Ureter (tissue), 1 donor: Measurements from ENCODE around the gene HSPH1. TPM values are rescaled to one million over a fixed set of nuclear protein-coding genes. Genes with fewer than 3 reads are reported as not detected.
"Not testable (repeated sequence)": the region's sequence is repeated elsewhere in the genome, so short reads cannot be mapped to it uniquely, and the experiment has no call there.

ENCODE experiments used
- DNase-seq: peaks from one replicate; pipeline ENCODE4 v3.0.0-alpha.2; 2020; ENCODE audit warnings: low spot score
- total RNA-seq: library from RNA; stranded (reverse); gene quantifications from one replicate; pipeline ENCODE4 v1.2.4, GENCODE V29; 2023
- donor health status: DM: yes; HTN: yes; CAD: no.

Gene HSPH1
- total RNA-seq, 1 donor from 2014 or later, result 80.3 TPM

DNA sequence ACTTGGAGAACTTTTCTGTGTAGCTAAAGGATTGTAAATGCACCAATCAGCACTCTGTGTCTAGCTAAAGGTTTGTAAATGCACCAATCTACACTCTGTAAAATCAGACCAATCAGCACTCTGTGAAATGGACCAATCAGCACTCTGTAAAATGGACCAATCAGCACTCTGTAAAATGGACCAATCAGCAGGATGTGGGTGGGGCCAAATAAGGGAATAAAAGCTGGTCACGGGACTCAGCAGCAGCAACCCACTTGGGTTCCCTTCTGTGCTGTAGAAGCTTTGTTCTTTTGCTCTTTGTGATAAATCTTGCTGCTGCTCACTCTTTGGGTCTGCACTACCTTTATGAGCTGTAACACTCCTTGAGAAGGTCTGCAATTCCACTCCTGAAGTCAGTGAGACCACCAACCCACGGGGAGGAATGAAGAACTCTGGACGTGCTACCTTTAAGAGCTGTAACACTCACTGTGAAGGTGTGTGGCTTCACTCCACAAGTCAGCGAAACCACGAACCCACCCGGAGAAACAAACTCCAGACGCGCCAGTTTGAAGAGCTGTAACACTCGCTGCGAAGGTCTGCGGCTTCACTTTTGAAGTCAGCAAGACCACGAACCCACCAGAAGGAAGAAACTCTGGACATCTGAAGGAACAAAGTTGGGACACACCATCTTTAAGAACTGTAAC lies 16.2 kb upstream of the HSPH1 start:
- DNase-seq, result not testable (repeated sequence)

- DNase-seq, result no peak
Measured at GRCh38 chr13:31175847-31176532, 14.3 kb upstream of the HSPH1 start.

GRCh38 chr13:31174018-31174417 lies 12.3 kb upstream of the HSPH1 start:
- no peak for DNase-seq

DNA sequence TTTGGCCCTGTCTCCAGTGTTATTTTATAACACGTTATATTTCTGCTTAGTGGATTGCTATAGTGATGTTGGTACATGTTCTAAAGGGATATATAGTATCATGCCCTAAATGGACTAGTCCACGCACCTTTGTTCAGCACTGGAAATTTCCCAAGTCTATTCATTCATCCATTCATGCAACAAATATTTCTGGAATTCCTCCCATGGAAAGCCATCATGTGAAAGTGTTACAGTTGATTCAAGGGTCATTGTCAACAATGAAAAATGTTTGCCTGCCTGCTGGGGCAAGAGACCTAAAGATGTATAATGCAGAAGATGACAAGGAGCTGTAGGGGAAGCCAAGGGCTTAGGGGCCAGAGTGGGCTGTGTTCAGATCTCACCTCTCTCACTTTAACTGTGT lies 10.8 kb upstream of the HSPH1 start:
- DNase-seq, result no peak

GRCh38 chr13:31172001-31172400 lies 10.3 kb upstream of the HSPH1 start:
- DNase-seq, result no peak

DNA sequence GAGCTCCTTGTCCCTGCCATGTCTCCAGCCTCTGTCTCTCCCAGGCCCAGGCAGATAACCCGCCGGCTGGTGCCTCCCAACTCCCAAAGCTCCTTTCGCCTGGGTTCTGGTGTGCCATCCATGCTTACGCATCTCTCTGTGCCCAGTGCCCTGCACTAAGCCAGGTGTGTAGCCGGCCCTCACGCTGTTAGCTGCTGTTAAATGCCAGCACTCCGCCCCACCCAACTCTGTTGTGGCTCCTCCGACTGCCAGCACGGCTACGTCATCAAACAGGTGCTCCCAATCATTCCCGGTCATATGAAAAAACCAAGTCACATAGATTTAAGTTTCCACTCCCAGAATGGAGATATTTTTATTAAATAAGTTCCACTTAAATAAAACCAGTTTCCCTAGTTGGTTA lies 7.0 kb upstream of the HSPH1 start:
- DNase-seq, result no peak

GRCh38 chr13:31168166-31168565 lies 6.5 kb upstream of the HSPH1 start:
- DNase-seq, result no peak

DNA sequence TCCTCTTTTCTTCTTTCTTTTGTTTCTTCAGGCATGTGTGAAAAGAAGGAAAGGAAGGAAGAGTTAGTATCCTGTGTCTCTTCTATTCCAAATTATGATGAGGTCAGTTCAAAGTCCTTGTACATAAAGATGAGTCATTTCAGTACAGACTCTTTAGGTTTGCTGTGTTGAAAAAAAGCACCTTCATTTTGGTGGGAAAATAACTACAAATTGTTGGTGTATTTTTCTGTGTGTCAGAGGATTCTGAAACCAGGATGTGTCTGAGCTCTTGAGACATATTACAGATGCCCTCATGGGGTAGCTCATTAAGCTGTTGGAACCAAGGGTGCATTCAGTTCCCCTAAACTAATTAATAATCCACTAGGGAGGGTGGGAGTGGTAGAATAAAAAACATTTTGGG lies 5.8 kb upstream of the HSPH1 start:
- DNase-seq, result no peak

DNA sequence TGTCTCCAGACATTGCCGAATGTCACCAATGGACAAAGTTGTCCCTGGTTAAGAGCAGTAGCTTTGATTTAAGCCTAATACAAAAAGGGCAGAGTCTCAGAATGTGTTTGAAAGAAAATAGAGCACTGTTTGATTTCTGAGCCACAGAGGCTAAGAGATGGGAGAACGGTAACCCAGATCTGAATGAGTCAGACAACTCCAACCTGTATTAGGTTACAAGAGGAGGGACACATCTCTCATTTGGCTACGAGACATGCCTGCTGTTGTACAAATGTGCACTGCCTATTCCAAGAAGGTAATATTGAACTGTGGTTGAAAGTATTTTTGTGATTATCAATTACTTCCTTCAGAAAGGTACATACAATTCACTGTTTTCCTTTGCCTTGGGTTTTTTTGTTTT lies 4.9 kb upstream of the HSPH1 start:
- no peak for DNase-seq

- DNase-seq, result peak; percentile 96
Measured at GRCh38 chr13:31162151-31163008, 676 bp upstream of the HSPH1 start.

DNA sequence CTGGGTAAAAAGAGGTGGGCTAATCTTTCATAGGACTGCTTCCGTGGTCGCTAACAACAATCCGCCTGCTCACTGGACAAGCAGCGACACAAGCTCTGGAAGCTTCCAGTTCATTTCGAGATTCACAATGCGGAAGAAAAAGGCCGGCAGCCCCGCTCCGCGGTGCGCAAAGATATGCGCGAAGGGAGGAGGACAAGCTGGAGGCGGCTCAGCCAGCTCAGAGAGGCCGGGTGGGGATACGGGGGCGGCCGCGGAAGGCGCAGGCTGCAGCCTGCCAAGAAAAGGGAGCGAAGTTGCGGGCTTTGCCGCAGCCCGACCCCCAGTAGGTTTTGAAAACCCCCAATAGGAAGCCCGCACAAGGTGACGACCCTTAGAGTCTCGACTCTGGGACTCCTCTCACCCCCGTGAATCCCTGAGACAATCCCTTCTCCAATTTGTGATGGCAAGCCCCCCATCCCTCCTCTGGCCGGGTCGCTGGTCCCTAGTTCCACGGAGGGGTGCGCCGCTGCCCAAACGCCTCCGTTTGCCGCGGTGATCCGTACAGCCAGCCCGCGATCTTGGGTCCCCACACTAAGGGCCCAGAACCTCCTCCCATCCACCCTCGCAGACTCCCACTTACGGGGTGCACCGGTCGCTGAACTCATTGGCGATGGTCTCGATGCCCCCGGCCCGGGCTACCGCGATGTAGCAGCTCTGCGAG lies 697 bp downstream of the HSPH1 start:
- peak; percentile 71 for DNase-seq

GRCh38 chr13:31159306-31159705 lies 2.4 kb downstream of the HSPH1 start:
- no peak for DNase-seq

DNA sequence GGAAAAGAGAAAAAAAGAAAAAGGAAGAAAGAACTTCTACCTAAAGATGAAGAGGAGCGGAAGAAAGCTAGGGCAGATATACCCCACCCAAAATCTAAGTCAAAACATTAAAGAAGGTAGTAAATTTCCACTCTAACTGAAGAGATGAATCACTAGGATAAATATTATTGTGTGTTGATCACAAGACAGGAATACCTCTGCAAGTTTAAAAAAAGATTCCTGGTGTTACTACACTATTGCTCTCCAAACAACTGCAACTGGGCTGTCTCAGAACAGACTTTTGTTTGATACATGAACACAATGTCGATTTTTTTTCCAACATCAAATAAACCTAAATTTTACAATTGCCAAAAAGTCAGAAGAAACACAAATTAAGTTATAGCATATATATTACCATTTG lies 6.8 kb downstream of the HSPH1 start:
- no peak for DNase-seq

DNA sequence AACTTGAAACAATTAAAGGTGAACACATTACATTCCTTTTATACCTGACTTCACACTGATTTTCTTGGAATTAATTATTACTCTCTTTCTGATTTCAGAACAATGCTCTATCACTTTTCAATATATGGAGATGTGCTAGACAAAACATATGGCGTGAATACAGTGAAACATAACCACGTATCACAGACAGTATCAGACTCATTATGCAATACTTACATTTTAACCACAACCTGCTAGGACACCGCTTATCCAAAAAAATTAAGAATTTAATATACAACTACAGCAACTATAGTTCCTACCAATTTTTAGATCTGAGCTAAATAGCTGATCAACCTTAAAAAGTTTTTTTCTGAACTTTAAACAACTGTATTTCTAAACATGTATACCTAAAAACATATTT lies 9.9 kb downstream of the HSPH1 start:
- no peak for DNase-seq

- no peak for DNase-seq
Measured at GRCh38 chr13:31150315-31150985, 11.3 kb downstream of the HSPH1 start.

- no peak for DNase-seq
Measured at GRCh38 chr13:31149604-31150003, 12.1 kb downstream of the HSPH1 start.

- no peak for DNase-seq
Measured at GRCh38 chr13:31145417-31145816, 16.3 kb downstream of the HSPH1 start.

- no peak for DNase-seq
Measured at GRCh38 chr13:31138515-31138914, 23.2 kb downstream of the HSPH1 start.

DNA sequence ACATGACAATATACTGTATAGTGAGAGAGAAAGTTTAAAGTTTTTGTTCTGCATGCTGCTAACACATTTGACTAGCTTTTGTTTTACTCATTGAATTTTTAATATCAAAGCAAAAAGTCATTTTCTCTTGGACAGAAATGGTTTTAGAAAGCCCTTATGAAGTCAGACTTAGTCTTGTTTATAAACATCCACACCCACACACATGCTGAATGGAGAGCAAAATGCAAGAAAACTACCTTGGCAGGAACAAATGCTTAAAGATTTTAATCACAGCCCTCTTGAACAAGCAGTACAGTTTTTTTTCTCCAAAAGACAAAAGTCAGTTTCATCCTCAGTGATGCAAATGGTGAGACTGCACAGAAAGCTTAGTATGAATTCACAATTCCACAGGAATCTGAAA lies 25.0 kb downstream of the HSPH1 start:
- no peak for DNase-seq

GRCh38 chr13:31134039-31134711 lies 27.5 kb downstream of the HSPH1 start:
- DNase-seq, result no peak

GRCh38 chr13:31133621-31134020 lies 28.1 kb downstream of the HSPH1 start:
- DNase-seq, result no peak
